ENCODE results near the gene SNX2. TPM values are rescaled to one million over a fixed set of nuclear protein-coding genes. Genes with fewer than 3 reads are reported as not detected.

The SNX2 gene
- total RNA-seq, 2 donors from 2014 or later: 14.8 to 34.0 TPM

GRCh38 chr5:122775550-122776542, 966 bp downstream of the SNX2 start:
- DNase-seq (no peak), ATAC-seq (no peak)
- intact Hi-C loops (cut with DNase I): no loop called here
- H3K27me3 ChIP-seq: no peaks in the 10 kb centered on the region
- H3K9me3 ChIP-seq: no peaks in the 10 kb centered on the region
- H3K4me3 ChIP-seq: peak overlapping the region; percentile 81 to 92
- 3 to 4% methylated on average over 14 of the region's 14 CpGs for WGBS, 2 donors
- peaks cover 25% of the 10 kb centered on the region for H3K4me1 ChIP-seq
- TF ChIP-seq, protein P1, sequence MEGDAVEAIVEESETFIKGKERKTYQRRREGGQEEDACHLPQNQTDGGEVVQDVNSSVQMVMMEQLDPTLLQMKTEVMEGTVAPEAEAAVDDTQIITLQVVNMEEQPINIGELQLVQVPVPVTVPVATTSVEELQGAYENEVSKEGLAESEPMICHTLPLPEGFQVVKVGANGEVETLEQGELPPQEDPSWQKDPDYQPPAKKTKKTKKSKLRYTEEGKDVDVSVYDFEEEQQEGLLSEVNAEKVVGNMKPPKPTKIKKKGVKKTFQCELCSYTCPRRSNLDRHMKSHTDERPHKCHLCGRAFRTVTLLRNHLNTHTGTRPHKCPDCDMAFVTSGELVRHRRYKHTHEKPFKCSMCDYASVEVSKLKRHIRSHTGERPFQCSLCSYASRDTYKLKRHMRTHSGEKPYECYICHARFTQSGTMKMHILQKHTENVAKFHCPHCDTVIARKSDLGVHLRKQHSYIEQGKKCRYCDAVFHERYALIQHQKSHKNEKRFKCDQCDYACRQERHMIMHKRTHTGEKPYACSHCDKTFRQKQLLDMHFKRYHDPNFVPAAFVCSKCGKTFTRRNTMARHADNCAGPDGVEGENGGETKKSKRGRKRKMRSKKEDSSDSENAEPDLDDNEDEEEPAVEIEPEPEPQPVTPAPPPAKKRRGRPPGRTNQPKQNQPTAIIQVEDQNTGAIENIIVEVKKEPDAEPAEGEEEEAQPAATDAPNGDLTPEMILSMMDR (IDR thresholded peaks at IDR 0.05): no peak
- TF ChIP-seq POLR2A (IDR thresholded peaks at IDR 0.05): no peak
- peak overlapping the region in 3 of 4 donors; percentile 85 to 90 (median 88) for H3K27ac ChIP-seq
- no peaks in the 10 kb centered on the region for H3K36me3 ChIP-seq (replicated peaks in 1 of 2; ENCODE audit: insufficient read depth in 1 of 2, low read depth in 2 of 2)

DNA sequence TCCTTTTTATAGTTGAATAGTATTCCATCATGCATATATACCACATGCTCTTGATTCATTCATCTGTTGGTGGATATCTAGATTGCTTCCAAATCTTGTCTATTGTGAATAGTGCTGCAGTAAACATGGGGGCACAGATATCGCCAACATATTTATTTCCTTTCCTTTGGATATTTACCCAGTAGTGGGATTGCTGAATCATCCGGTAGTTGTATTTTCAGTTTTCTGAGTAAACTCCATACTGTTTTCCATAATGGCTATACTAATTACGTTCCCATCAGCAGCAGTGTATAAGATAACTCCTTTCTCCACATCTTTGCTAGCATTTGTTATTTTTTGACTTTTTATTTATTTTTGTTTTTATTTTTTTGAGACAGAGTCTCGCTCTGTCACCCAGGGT, 3.3 kb downstream of the SNX2 start:
- Histone ChIP-seq H3K4me1 (peaks cover 25% of the 10 kb centered on the region), H3K27me3 (no peaks in the 10 kb centered on the region), H3K27ac (no peak overlapping the region), H3K36me3 (replicated peaks in 1 of 2; ENCODE audit: insufficient read depth in 1 of 2, low read depth in 2 of 2) (no peaks in the 10 kb centered on the region), H3K4me3 (no peak overlapping the region), H3K9me3 (no peaks in the 10 kb centered on the region)
- ATAC-seq (no peak), DNase-seq (no peak)
- 97% methylated on average over 4 of the region's 4 CpGs for WGBS, 2 donors
- TF ChIP-seq POLR2A (IDR thresholded peaks at IDR 0.05): no peak
- TF ChIP-seq, protein P1 (IDR thresholded peaks at IDR 0.05): no peak
- intact Hi-C loops (cut with DNase I): no loop called here

- Histone ChIP-seq H3K27me3 (no peaks in the 10 kb centered on the region), H3K4me1 (peaks cover 25% of the 10 kb centered on the region), H3K4me3 (no peak overlapping the region), H3K27ac (no peak overlapping the region), H3K9me3 (no peaks in the 10 kb centered on the region), H3K36me3 (replicated peaks in 1 of 2; ENCODE audit: insufficient read depth in 1 of 2, low read depth in 2 of 2) (no peaks in the 10 kb centered on the region)
- ATAC-seq: no peak
- WGBS, 2 donors: 67 to 87% methylated on average over 4 of the region's 4 CpGs
- no peak for TF ChIP-seq POLR2A (IDR thresholded peaks at IDR 0.05)
- TF ChIP-seq, protein P1 (IDR thresholded peaks at IDR 0.05): no peak
- intact Hi-C loops (cut with DNase I): no loop called here
- DNase-seq: no peak
Observed at GRCh38 chr5:122779451-122779850, 4.6 kb downstream of the SNX2 start.

GRCh38 chr5:122780296-122780695, 5.4 kb downstream of the SNX2 start:
- Histone ChIP-seq H3K4me3 (no peak overlapping the region), H3K27ac (no peak overlapping the region), H3K9me3 (no peaks in the 10 kb centered on the region), H3K4me1 (peaks cover 25% of the 10 kb centered on the region), H3K36me3 (replicated peaks in 1 of 2; ENCODE audit: insufficient read depth in 1 of 2, low read depth in 2 of 2) (no peaks in the 10 kb centered on the region), H3K27me3 (no peaks in the 10 kb centered on the region)
- TF ChIP-seq, protein P1 (IDR thresholded peaks at IDR 0.05): no peak
- TF ChIP-seq POLR2A (IDR thresholded peaks at IDR 0.05): no peak
- intact Hi-C loops (cut with DNase I): no loop called here
- DNase-seq: no peak
- no peak for ATAC-seq
- WGBS, 2 donors: 94% methylated on average over 4 of the region's 4 CpGs
